Measurements from ENCODE around the gene MAN2B2. TPM values are rescaled to one million over a fixed set of nuclear protein-coding genes. Genes with fewer than 3 reads are reported as not detected.

The MAN2B2 gene
- total RNA-seq, 1 experiment from 2014 or later: 8.5 TPM

DNA sequence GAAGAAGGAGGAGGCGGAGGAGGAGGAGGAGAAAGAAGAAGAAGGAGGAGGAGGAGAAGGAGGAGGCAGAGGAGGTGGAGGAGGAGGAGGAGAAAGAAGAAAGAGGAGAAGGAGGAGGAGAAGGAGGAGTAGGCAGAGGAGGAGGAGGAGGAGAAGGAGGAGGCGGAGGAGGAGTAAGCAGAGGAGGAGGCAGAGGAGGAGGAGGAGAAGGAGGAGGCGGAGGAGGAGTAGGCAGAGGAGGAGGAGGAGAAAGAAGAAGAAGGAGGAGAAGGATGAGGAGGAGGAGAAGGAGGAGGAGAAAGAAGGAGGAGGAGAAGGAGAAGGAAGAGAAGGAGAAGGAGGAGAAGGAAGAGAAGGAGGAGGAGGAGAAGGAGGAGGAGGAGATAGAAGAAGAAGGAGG, 85.4 kb downstream of the MAN2B2 start:
- DNase-seq: no peak
- CTCF ChIA-PET: no interaction called here
- Histone ChIP-seq H3K27me3 (ENCODE audit: low read length) (no peaks in the 10 kb centered on the region), H3K9ac (ENCODE audit: low read length) (no peak overlapping the region), H3K36me3 (ENCODE audit: low read depth, low read length) (no peaks in the 10 kb centered on the region), H3K27ac (ENCODE audit: low read length) (no peak overlapping the region), H3K9me2 (replicated peaks; ENCODE audit: low read length) (no peaks in the 10 kb centered on the region), H4K20me1 (ENCODE audit: low read length) (no peaks in the 10 kb centered on the region), H2AFZ (ENCODE audit: low read length) (no peak overlapping the region), H3K4me2 (ENCODE audit: low read length) (no peak overlapping the region), H3K4me3 (ENCODE audit: low read length) (no peak overlapping the region), H3K4me1 (ENCODE audit: insufficient read depth, low read length) (no peaks in the 10 kb centered on the region), H3K79me2 (ENCODE audit: low read length) (no peaks in the 10 kb centered on the region), H3K9me3 (ENCODE audit: low read length) (no peaks in the 10 kb centered on the region), H3F3A (ENCODE audit: low read length, unreplicated experiment) (no peaks in the 10 kb centered on the region)
- BruUV-seq (replicated peaks): no TSS peak
- ATAC-seq: no peak
- TF ChIP-seq EZH2 (IDR thresholded peaks at IDR 0.05; ENCODE audit: low read length, unreplicated experiment) (no peak), EZH2phosphoT487 (IDR thresholded peaks at IDR 0.05; ENCODE audit: borderline replicate concordance, low read length) (no peak)
- TF ChIP-seq, protein P1, sequence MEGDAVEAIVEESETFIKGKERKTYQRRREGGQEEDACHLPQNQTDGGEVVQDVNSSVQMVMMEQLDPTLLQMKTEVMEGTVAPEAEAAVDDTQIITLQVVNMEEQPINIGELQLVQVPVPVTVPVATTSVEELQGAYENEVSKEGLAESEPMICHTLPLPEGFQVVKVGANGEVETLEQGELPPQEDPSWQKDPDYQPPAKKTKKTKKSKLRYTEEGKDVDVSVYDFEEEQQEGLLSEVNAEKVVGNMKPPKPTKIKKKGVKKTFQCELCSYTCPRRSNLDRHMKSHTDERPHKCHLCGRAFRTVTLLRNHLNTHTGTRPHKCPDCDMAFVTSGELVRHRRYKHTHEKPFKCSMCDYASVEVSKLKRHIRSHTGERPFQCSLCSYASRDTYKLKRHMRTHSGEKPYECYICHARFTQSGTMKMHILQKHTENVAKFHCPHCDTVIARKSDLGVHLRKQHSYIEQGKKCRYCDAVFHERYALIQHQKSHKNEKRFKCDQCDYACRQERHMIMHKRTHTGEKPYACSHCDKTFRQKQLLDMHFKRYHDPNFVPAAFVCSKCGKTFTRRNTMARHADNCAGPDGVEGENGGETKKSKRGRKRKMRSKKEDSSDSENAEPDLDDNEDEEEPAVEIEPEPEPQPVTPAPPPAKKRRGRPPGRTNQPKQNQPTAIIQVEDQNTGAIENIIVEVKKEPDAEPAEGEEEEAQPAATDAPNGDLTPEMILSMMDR (conservative IDR thresholded peaks at IDR 0.05; ENCODE audit: low read depth, low read length): no peak
- intact Hi-C loops (cut with micrococcal nuclease): no loop called here
- POLR2A ChIA-PET (ENCODE audit: unreplicated experiment): no interaction called here

DNA sequence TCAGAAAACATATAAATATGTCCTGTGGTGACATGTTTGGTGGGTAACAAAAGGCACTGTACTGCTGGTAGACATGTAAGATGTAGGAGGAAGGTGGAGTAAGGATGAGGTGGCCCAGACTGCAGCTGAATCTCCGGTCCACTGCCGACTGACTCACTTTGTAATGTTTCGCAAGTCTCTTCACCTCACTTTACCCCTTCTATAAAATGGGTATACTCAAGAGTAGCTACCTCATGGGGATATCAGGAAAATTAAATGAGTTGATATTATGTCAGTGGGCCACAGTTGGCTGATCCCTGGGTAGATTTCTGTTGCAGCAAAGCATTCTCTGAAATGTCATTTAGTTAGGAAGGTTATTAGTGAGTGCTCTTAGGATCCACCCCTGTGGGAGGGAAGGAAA, 87.6 kb downstream of the MAN2B2 start:
- Histone ChIP-seq H3K79me2 (ENCODE audit: low read length) (no peaks in the 10 kb centered on the region), H3K4me2 (ENCODE audit: low read length) (no peak overlapping the region), H3K9me2 (replicated peaks; ENCODE audit: low read length) (no peaks in the 10 kb centered on the region), H3F3A (ENCODE audit: low read length, unreplicated experiment) (no peaks in the 10 kb centered on the region), H3K36me3 (ENCODE audit: low read depth, low read length) (no peaks in the 10 kb centered on the region), H3K27ac (ENCODE audit: low read length) (no peak overlapping the region), H3K9me3 (ENCODE audit: low read length) (no peaks in the 10 kb centered on the region), H3K4me1 (ENCODE audit: insufficient read depth, low read length) (no peaks in the 10 kb centered on the region), H3K4me3 (ENCODE audit: low read length) (no peak overlapping the region), H2AFZ (ENCODE audit: low read length) (no peak overlapping the region), H3K27me3 (ENCODE audit: low read length) (no peaks in the 10 kb centered on the region), H3K9ac (ENCODE audit: low read length) (no peak overlapping the region), H4K20me1 (ENCODE audit: low read length) (no peaks in the 10 kb centered on the region)
- ATAC-seq: no peak
- TF ChIP-seq, protein P1 (conservative IDR thresholded peaks at IDR 0.05; ENCODE audit: low read depth, low read length): no peak
- TF ChIP-seq EZH2 (IDR thresholded peaks at IDR 0.05; ENCODE audit: low read length, unreplicated experiment): no peak
- no peak for TF ChIP-seq EZH2phosphoT487 (IDR thresholded peaks at IDR 0.05; ENCODE audit: borderline replicate concordance, low read length)
- ChIA-PET CTCF (no interaction called here), POLR2A (ENCODE audit: unreplicated experiment) (no interaction called here)
- intact Hi-C loops (cut with micrococcal nuclease): no loop called here
- no TSS peak for BruUV-seq (replicated peaks)
- DNase-seq: no peak

DNA sequence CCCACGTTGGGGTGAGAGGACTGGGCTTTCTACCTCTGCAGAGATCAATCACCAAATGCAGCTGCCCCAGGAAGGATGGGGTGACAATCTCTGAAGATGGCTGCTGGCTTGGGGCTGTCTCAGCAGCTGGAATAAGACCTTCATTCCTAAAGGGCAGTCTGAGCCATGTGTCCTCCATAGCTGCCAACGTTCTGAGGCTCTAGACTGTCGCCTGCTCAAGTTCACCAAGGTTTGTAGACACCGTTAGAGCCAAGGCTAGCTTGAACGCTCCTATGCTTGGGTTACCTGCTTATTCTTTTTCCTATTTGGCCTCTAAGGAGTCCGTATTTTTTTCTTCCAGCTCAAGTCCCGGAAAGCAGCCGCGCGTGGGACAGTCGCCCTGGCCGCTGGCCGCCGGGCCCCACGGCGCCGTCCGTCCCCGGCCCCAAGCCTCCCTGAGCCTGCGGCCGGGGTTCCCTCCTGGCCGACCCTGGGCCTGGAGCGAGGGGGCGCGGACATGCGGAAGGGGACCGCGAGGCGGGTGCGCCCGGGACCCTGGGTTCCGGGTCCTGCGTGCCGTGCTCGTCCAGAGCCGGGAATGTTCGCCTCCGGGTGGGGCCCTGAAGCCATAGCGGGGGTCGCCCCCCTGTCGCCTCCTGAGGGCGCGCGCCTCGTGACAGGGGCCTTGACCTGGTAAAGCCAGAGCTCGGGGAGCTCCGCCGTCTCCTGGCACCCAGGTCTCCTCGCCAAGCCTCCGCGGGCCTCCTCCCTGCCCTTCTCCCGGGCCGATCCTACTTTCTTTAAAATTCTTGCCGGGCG, 88.8 kb downstream of the MAN2B2 start:
- H3F3A ChIP-seq (ENCODE audit: low read length, unreplicated experiment): peaks cover 2% of the 10 kb centered on the region
- H3K4me1 ChIP-seq (ENCODE audit: insufficient read depth, low read length): peaks cover 6% of the 10 kb centered on the region
- H3K79me2 ChIP-seq (ENCODE audit: low read length): no peaks in the 10 kb centered on the region
- ATAC-seq (no peak), DNase-seq (no peak)
- peak overlapping the region; percentile 31; the same call in 1 of the 2 replicates for H3K4me2 ChIP-seq (ENCODE audit: low read length)
- no peak overlapping the region for H3K27ac ChIP-seq (ENCODE audit: low read length)
- H3K9ac ChIP-seq (ENCODE audit: low read length): no peak overlapping the region
- no peaks in the 10 kb centered on the region for H3K9me3 ChIP-seq (ENCODE audit: low read length)
- H3K9me2 ChIP-seq (replicated peaks; ENCODE audit: low read length): no peaks in the 10 kb centered on the region
- H3K4me3 ChIP-seq (ENCODE audit: low read length): no peak overlapping the region
- H4K20me1 ChIP-seq (ENCODE audit: low read length): no peaks in the 10 kb centered on the region
- no peaks in the 10 kb centered on the region for H3K27me3 ChIP-seq (ENCODE audit: low read length)
- BruUV-seq (replicated peaks): no TSS peak
- ChIA-PET POLR2A (ENCODE audit: unreplicated experiment) (no interaction called here), CTCF (no interaction called here)
- TF ChIP-seq EZH2phosphoT487 (IDR thresholded peaks at IDR 0.05; ENCODE audit: borderline replicate concordance, low read length): no peak
- TF ChIP-seq EZH2 (IDR thresholded peaks at IDR 0.05; ENCODE audit: low read length, unreplicated experiment): no peak
- TF ChIP-seq, protein P1 (conservative IDR thresholded peaks at IDR 0.05; ENCODE audit: low read depth, low read length): no peak
- H3K36me3 ChIP-seq (ENCODE audit: low read depth, low read length): no peaks in the 10 kb centered on the region
- intact Hi-C loops (cut with micrococcal nuclease): no loop called here
- H2AFZ ChIP-seq (ENCODE audit: low read length): no peak overlapping the region
